Measurements from ENCODE around the gene MERTK. TPM values are rescaled to one million over a fixed set of nuclear protein-coding genes. Genes with fewer than 3 reads are reported as not detected.
"Not testable (repeated sequence)": the region's sequence is repeated elsewhere in the genome, so short reads cannot be mapped to it uniquely, and the experiment has no call there.

Gene MERTK
- total RNA-seq (27.0 and 29.6 TPM in 2 replicates), polyA plus RNA-seq (15.0 and 16.4 TPM in 2 replicates)

GRCh38 chr2:111897924-111898702 lies at the start of gene MERTK:
Gene MERTK (plus strand): TSS chr2:111898607. CDS start chr2:111898736, 129 bp downstream.
- TF ChIP-seq EZH2phosphoT487 (IDR thresholded peaks at IDR 0.05; ENCODE audit: low read depth, severe bottlenecking, unreplicated experiment) (no peak), CTCF (IDR thresholded peaks at IDR 0.05; ENCODE audit: poor library complexity) (peak; percentile 66)
- Histone ChIP-seq H3K79me2 (peaks cover 46% of the 10 kb centered on the region), H4K20me1 (ENCODE audit: insufficient read depth, poor library complexity, severe bottlenecking) (no peaks in the 10 kb centered on the region)

DNA sequence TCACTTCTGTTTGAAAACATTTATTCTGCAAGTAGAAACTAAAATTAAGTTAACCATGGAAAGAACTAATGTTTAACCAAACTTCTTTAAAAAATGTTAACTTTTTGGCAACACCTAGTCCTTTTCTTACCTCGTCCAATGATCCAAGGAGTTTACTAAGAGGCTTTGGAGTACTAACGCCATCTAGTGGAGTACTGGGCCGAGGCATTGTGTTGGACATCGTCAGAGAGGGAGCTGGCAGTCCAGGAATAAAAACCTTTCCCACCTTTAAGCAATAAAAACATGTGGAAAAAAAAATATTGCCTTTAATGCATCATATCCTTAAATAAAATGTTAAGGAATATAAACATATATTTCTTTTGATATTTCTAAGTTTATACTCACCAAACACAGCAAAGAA lies 47.8 kb upstream of the MERTK start:
- 13% methylated on average over 4 of the region's 4 CpGs for WGBS (ENCODE audit: low lambda C conversion rate, missing lambda C conversion rate)
- H3K79me2 ChIP-seq; H3K27ac ChIP-seq; H3K4me3 ChIP-seq; H3K9me2 ChIP-seq (replicated peaks; ENCODE audit: insufficient read depth); H3K4me1 ChIP-seq (ENCODE audit: insufficient read depth); H3K36me3 ChIP-seq (replicated peaks; ENCODE audit: insufficient read depth, low read depth); H3K9me3 ChIP-seq (ENCODE audit: low read depth); H2AFZ ChIP-seq; H4K20me1 ChIP-seq (ENCODE audit: insufficient read depth, poor library complexity, severe bottlenecking); H3K27me3 ChIP-seq; H3K4me2 ChIP-seq: not testable (repeated sequence)
- TF ChIP-seq CTCF (IDR thresholded peaks at IDR 0.05; ENCODE audit: poor library complexity), result peak; percentile 49
- peak; percentile 55 for DNase-seq (ENCODE audit: low spot score)

More at GRCh38 chr2:111897924-111898702, at the start of gene MERTK:
- peak within 1 kb of the TSS; percentile 92 for H2AFZ ChIP-seq
- H3K36me3 ChIP-seq (replicated peaks; ENCODE audit: insufficient read depth, low read depth), result no peaks in the 10 kb centered on the region
- H3K9me2 ChIP-seq (replicated peaks; ENCODE audit: insufficient read depth), result no peaks in the 10 kb centered on the region
- H3K27ac ChIP-seq, result peak within 1 kb of the TSS; percentile 95
- DNase-seq (ENCODE audit: low spot score), result peak; percentile 95
- H3K27me3 ChIP-seq, result no peaks in the 10 kb centered on the region
- no peaks in the 10 kb centered on the region for H3K9me3 ChIP-seq (ENCODE audit: low read depth)
- H3K4me2 ChIP-seq, result peak within 1 kb of the TSS; percentile 81
- peak within 1 kb of the TSS; percentile 94 for H3K4me3 ChIP-seq
- H3K4me1 ChIP-seq (ENCODE audit: insufficient read depth), result peaks cover 9% of the 10 kb centered on the region
- 2% methylated on average over 26 of the region's 71 CpGs for WGBS (ENCODE audit: low lambda C conversion rate, missing lambda C conversion rate)

- H3K27me3 ChIP-seq; H3K4me2 ChIP-seq; H3K36me3 ChIP-seq (replicated peaks; ENCODE audit: insufficient read depth, low read depth); H3K79me2 ChIP-seq; H2AFZ ChIP-seq; H3K4me3 ChIP-seq; H3K9me3 ChIP-seq (ENCODE audit: low read depth); H4K20me1 ChIP-seq (ENCODE audit: insufficient read depth, poor library complexity, severe bottlenecking); H3K9me2 ChIP-seq (replicated peaks; ENCODE audit: insufficient read depth); H3K4me1 ChIP-seq (ENCODE audit: insufficient read depth); DNase-seq (ENCODE audit: low spot score); H3K27ac ChIP-seq: not testable (repeated sequence)
- WGBS (ENCODE audit: low lambda C conversion rate, missing lambda C conversion rate), result 99% methylated on average over 3 of the region's 3 CpGs
Measured at GRCh38 chr2:111852544-111852943, 45.9 kb upstream of the MERTK start.

- H3K36me3 ChIP-seq (replicated peaks; ENCODE audit: insufficient read depth, low read depth); H3K27me3 ChIP-seq; H3K9me3 ChIP-seq (ENCODE audit: low read depth); H4K20me1 ChIP-seq (ENCODE audit: insufficient read depth, poor library complexity, severe bottlenecking); H3K27ac ChIP-seq; H3K4me3 ChIP-seq; H3K79me2 ChIP-seq; DNase-seq (ENCODE audit: low spot score); H3K4me1 ChIP-seq (ENCODE audit: insufficient read depth); H3K9me2 ChIP-seq (replicated peaks; ENCODE audit: insufficient read depth); H3K4me2 ChIP-seq; H2AFZ ChIP-seq: not testable (repeated sequence)
- WGBS (ENCODE audit: low lambda C conversion rate, missing lambda C conversion rate), result 70% methylated on average over 3 of the region's 3 CpGs
Measured at GRCh38 chr2:111860005-111860404, 38.4 kb upstream of the MERTK start.

- H3K27me3 ChIP-seq; H3K4me1 ChIP-seq (ENCODE audit: insufficient read depth); H3K9me3 ChIP-seq (ENCODE audit: low read depth); H3K27ac ChIP-seq; H3K4me3 ChIP-seq; H3K36me3 ChIP-seq (replicated peaks; ENCODE audit: insufficient read depth, low read depth); H3K79me2 ChIP-seq; H3K9me2 ChIP-seq (replicated peaks; ENCODE audit: insufficient read depth); DNase-seq (ENCODE audit: low spot score); H4K20me1 ChIP-seq (ENCODE audit: insufficient read depth, poor library complexity, severe bottlenecking); H2AFZ ChIP-seq; H3K4me2 ChIP-seq: not testable (repeated sequence)
- 58% methylated on average over 1 of the region's 3 CpGs for WGBS (ENCODE audit: low lambda C conversion rate, missing lambda C conversion rate)
Measured at GRCh38 chr2:111865124-111865523, 33.3 kb upstream of the MERTK start.

GRCh38 chr2:111872806-111873205 lies 25.6 kb upstream of the MERTK start:
- not testable (repeated sequence) for H2AFZ ChIP-seq; H3K27ac ChIP-seq; H3K4me2 ChIP-seq; H3K36me3 ChIP-seq (replicated peaks; ENCODE audit: insufficient read depth, low read depth); H3K4me1 ChIP-seq (ENCODE audit: insufficient read depth); DNase-seq (ENCODE audit: low spot score); H3K9me2 ChIP-seq (replicated peaks; ENCODE audit: insufficient read depth); H3K9me3 ChIP-seq (ENCODE audit: low read depth); H3K27me3 ChIP-seq; H3K79me2 ChIP-seq; H4K20me1 ChIP-seq (ENCODE audit: insufficient read depth, poor library complexity, severe bottlenecking); H3K4me3 ChIP-seq
- WGBS (ENCODE audit: low lambda C conversion rate, missing lambda C conversion rate), result 86% methylated on average over 2 of the region's 2 CpGs

All from hepatocyte (in vitro differentiated cells).